GM21526 (cell line): Measurements from ENCODE around the gene IL27RA.
"Not testable (repeated sequence)": the region's sequence is repeated elsewhere in the genome, so short reads cannot be mapped to it uniquely, and the experiment has no call there.

ENCODE experiments used
- ATAC-seq: cut with Tn5 transposase; IDR thresholded peaks from one replicate; pipeline ENCODE4 v1.9.1; 2021; ENCODE audit warnings: moderate library complexity; ENCODE audit not compliant: unreplicated experiment, low FRiP score

IL27RA gene

GRCh38 chr19:14027856-14028450 lies 3.6 kb upstream of the IL27RA start, which contains the start of gene RLN3:
RLN3 (plus strand) TSS chr19:14028148; CDS start chr19:14028205, 57 bp downstream.
- no peak for ATAC-seq

GRCh38 chr19:14028901-14029300 lies 2.7 kb upstream of the IL27RA start:
- ATAC-seq: no peak

- ATAC-seq: no peak
Measured at GRCh38 chr19:14030997-14031718, 404 bp upstream of the IL27RA start.

- no peak for ATAC-seq
Measured at GRCh38 chr19:14033946-14034345, 2.4 kb downstream of the IL27RA start.

DNA sequence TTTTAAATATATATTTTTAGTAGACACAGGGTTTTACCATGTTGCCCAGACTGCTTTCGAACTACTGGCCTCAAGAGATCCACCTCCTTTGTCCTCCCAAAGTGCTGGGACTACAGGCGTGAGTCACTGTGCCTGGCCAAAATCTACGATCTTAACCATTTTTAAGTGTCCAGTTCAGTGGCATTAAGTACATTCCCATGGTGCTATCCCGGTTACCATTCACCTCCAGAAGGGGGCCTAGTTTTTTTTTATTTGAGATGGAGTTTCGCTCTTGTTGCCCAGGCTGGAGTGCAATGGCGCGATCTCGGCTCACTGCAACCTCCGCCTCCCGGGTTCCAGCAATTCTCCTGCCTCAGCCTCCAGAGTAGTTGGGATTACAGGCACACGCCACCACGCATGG lies 3.6 kb downstream of the IL27RA start:
- ATAC-seq: not testable (repeated sequence)

GRCh38 chr19:14035706-14036105 lies 4.1 kb downstream of the IL27RA start:
- ATAC-seq: no peak

DNA sequence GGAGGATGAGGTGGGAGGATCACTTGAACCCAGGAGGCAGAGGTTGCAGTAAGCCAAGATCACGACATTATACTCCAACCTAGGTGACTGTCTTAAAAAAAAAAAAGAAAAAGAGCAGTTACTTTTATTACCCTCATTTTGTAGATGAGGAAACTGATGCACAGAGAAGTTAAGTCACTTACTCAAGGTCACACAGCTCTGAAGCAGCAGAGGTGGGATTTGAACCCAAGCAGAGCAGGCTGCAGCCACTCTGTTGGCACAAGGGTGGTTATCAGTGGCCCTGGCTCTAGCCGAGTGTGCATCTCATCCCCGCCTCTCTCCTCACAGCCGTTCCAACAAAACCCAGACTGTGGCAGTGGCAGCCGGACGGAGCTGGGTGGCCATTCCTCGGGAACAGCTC lies 7.6 kb downstream of the IL27RA start:
- no peak for ATAC-seq

DNA sequence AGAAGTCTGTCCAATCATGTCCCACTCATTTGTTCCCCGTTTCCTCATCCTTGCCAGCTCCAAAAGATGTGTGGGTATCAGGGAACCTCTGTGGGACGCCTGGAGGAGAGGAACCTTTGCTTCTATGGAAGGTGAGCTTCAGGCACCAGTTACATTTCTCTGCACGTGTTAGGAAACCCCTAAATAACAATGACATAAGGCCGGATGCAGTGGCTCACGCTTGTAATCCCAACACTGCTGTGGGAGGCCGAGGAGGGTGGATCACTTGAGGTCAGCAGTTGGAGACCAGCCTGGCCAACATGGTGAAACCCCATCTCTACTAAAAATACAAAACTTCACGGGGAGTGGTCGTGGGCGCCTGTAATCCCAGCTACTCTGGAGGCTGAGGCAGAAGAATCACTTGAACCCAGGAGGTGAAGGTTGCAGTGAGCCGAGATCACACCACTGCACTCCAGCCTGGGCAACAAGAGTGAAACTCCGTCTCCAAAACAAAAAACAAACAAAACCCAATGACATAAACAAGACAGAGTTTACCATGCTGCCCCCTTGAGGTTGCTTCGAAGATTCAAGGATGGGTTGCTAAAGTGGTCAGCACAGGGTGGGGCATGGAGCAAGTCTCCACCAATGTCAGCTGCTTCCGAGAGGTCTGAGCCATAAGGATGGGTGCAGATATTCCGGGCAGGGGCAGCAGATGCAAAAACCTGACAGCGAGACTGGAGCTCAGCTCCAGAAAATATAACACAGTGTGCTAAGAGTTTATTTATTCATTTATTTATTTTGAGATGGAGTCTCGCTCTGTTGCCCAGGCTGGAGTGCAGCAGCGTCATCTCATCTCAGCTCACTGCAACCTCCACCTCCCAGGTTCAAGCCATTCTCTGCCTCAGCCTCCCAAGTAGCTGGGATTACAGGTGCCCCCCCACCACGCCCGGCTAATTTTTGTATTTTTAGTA lies 11.4 kb downstream of the IL27RA start:
- ATAC-seq: not testable (repeated sequence)

DNA sequence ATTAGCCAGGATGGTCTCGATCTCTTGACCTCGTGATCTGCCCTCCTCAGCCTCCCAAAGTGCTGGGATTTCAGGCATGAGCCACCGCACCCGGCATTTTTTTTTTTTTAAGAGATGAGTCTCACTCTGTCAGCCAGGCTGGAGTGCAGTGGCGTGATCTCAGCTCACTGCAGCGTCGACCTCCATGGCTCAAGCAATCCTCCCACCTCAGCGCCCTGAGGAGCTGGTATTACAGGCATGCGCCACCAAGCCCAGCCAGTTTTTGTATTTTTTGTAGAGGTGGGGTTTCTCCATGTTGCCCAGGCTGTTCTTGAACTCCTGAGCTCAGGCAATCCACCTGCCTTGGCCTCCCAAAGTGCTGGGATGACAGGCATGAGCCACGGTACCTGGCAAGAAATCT lies 16.3 kb downstream of the IL27RA start:
- not testable (repeated sequence) for ATAC-seq

DNA sequence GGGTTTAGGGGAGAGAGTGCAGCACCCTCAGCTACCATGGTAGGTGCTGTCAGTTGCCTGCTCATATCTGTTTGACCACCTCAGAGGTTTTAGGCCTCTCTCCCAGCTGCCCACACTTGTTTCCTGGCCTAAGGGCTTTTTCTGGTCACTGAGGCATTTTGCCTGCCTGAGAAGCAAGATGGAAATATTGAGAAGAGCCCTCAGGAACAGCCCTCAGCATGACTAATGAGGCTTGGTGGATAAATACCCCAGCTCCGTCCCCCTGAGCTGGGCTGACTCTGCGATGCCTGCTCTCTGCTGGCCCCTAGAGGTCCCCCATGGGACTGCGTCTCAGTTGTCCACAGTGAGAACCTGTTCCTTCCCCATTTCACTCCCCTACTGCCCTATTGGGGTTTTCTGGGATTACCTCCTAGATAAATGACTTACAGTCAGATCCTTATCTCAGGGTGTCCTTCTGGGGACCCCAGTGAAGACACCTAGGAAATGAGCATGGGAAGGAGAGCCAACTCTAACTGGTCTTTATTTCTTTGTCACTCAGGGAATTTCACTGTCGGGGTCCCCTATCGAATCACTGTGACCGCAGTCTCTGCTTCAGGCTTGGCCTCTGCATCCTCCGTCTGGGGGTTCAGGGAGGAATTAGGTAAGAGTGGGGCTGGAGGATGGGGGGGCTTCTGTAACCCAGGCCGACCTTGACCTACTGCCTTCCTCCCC lies 17.0 kb downstream of the IL27RA start:
- ATAC-seq: no peak

- ATAC-seq: no peak
Measured at GRCh38 chr19:14050512-14050911, 18.9 kb downstream of the IL27RA start.

GRCh38 chr19:14050961-14051360 lies 19.4 kb downstream of the IL27RA start:
- ATAC-seq: not testable (repeated sequence)

DNA sequence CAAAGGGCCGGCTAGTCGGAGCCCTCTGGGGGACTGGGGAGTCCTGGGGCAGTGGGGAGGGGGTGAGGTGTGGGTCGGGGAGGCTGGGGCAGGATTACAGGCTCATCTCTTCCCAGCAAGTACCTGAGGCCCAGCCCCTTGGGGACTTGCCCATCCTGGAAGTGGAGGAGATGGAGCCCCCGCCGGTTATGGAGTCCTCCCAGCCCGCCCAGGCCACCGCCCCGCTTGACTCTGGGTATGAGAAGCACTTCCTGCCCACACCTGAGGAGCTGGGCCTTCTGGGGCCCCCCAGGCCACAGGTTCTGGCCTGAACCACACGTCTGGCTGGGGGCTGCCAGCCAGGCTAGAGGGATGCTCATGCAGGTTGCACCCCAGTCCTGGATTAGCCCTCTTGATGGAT lies 20.4 kb downstream of the IL27RA start:
- no peak for ATAC-seq

GRCh38 chr19:14052470-14052869 lies 20.9 kb downstream of the IL27RA start:
- no peak for ATAC-seq

GRCh38 chr19:14053032-14053431 lies 21.5 kb downstream of the IL27RA start:
- no peak for ATAC-seq

DNA sequence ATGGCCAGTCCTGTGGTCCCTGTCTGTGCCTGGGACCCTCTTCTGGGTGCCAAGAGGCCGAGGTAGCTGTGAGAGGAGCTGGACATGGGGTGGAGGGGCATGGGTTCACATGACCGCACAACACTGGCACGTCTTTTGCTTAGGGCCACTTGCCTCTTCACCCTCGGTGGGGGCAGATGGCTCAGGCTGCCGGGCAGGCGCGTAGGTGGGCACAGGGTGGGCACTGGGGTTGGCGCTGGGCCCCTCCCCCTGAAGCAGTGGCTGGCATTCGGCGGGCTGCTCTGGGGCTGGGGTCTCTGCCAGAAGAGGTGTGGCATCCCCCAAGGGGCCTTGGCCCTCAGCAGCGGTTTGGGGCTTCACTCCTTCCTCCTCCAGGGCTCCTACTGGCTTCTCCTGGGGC lies 21.9 kb downstream of the IL27RA start:
- ATAC-seq: no peak

- no peak for ATAC-seq
Measured at GRCh38 chr19:14054099-14054498, 22.5 kb downstream of the IL27RA start.

DNA sequence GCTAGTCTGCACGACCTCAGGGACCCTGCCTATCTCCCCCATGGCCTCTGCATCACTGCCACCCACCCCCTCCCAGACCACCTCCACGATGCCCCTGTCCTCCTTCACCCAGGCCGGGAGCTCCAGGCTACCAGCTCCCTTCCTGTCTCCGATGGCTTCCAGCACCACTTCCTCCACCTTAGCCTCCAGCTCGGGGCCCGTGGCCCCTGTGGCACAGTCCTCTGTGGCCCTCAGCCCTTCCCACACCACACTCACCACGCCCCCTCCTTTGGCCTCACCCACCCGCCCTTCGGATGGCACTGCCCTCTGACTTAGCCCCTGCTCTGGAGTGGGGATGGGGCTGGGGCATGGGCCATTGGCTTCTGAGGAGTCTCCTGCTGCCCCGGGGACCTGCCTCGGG lies 23.2 kb downstream of the IL27RA start:
- no peak for ATAC-seq

GRCh38 chr19:14055396-14055795 lies 23.8 kb downstream of the IL27RA start:
- ATAC-seq: no peak

DNA sequence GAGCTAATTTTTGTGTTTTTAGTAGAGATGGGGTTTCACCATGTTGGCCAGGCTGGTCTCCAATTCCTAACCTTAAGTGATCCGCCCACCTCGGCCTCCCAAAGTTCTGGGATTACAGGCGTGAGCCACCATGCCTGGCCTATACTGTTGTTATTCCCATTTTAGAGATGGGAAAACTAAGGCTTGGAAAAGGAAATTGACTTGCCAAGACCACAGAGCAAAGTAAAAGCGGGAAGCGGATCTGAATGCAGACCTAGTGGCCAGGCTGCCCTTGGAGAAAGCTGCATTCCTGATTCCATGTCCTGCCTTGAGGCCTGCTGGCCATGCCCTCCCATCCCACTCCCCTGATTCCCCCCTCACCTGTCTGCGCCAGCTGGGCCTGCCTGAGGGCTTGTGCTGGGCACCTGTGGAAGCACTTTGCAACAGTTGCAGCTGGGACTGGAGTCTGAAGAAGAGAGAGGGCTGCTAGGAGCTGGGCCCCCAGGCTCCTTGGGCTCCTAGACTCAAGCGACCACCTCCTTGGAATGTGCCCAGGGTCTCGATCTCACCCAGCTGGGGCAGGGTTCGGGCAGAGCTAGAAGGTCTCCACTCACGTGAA lies 24.6 kb downstream of the IL27RA start:
- no peak for ATAC-seq
